ENCODE results near the gene CACNA2D2. TPM values are rescaled to one million over a fixed set of nuclear protein-coding genes. Genes with fewer than 3 reads are reported as not detected.

Gene CACNA2D2
- total RNA-seq, 1 experiment from 2014 or later, result 27.7 TPM

GRCh38 chr3:50353245-50354004 lies 150.0 kb downstream of the CACNA2D2 start:
- H3K14ac ChIP-seq (ENCODE audit: insufficient read depth, low read length), result no peak overlapping the region
- H2AFZ ChIP-seq (ENCODE audit: low read length), result no peak overlapping the region
- no peak overlapping the region for H3K18ac ChIP-seq (ENCODE audit: insufficient read length, low read depth, low read length)
- H3K56ac ChIP-seq (ENCODE audit: insufficient read length, low read depth, low read length), result no peak overlapping the region
- no peaks in the 10 kb centered on the region for H3K27me3 Mint-ChIP-seq (ENCODE audit: low read depth)
- H3K9me3 ChIP-seq (ENCODE audit: control insufficient read depth, low read depth, low read length), result no peaks in the 10 kb centered on the region
- no peak overlapping the region for H3K27ac Mint-ChIP-seq
- H4K91ac ChIP-seq (ENCODE audit: insufficient read length, low read depth, low read length), result no peak overlapping the region
- H3K9me3 Mint-ChIP-seq, result no peaks in the 10 kb centered on the region
- H2BK12ac ChIP-seq (ENCODE audit: insufficient read length, low read depth, low read length), result no peak overlapping the region
- H2BK15ac ChIP-seq (ENCODE audit: low read depth, low read length), result no peak overlapping the region
- no peak overlapping the region for H3K23ac ChIP-seq (ENCODE audit: insufficient read length, low read depth, low read length)
- H3K4me2 ChIP-seq (ENCODE audit: insufficient read depth, insufficient read length, low read length), result no peak overlapping the region
- H4K5ac ChIP-seq (ENCODE audit: insufficient read length, low read depth, low read length), result no peak overlapping the region
- H3K23me2 ChIP-seq (ENCODE audit: insufficient read length, low read depth, low read length, poor library complexity, severe bottlenecking), result peaks cover 11% of the 10 kb centered on the region
- TF ChIP-seq CTCF (conservative IDR thresholded peaks at IDR 0.05), result no peak
- no CpG with 5 or more reads among the region's 12 CpGs for WGBS (ENCODE audit: extremely low coverage, insufficient read length, low lambda C conversion rate)
- no peak overlapping the region for H2BK20ac ChIP-seq (ENCODE audit: low read depth, low read length, poor library complexity, severe bottlenecking)
- no peak overlapping the region for H3K4ac ChIP-seq (ENCODE audit: low read depth, low read length)
- H4K8ac ChIP-seq (replicated peaks; ENCODE audit: insufficient read length, low read depth, low read length), result no peak overlapping the region
- peaks cover 34 to 35% of the 10 kb centered on the region in 2 experiments for H3K4me1 Mint-ChIP-seq
- no peak overlapping the region for H3K4me3 Mint-ChIP-seq
- no peak overlapping the region for H2BK5ac ChIP-seq (ENCODE audit: insufficient read length, low read length)
- peaks cover 4% of the 10 kb centered on the region for H3K79me1 ChIP-seq (ENCODE audit: insufficient read depth, low read depth, low read length, poor library complexity, severe bottlenecking)
- peaks cover 6% of the 10 kb centered on the region; the same call in 1 of the 2 replicates for H3K79me2 ChIP-seq (ENCODE audit: insufficient read depth, low read length)
- H3K36me3 Mint-ChIP-seq (ENCODE audit: insufficient read depth in 1 of 3, low read depth in 3 of 3), result peaks cover 19 to 31% (median 31%) of the 10 kb centered on the region in 3 experiments
- no peaks in the 10 kb centered on the region for H4K20me1 ChIP-seq (ENCODE audit: control insufficient read depth, insufficient read depth, insufficient read length)
- no peak overlapping the region for H3T11ph ChIP-seq (ENCODE audit: low read length)
- no peak overlapping the region for H3K27ac ChIP-seq (ENCODE audit: insufficient read length, low read depth, low read length)
- H3K4me1 ChIP-seq (ENCODE audit: insufficient read depth, low read length), result peaks cover 4% of the 10 kb centered on the region; the same call in 1 of the 2 replicates
- DNase-seq, result no peak
- H2AK5ac ChIP-seq (ENCODE audit: insufficient read length, low read length), result no peak overlapping the region
- H3K27me3 ChIP-seq (ENCODE audit: insufficient read depth, low read length), result no peaks in the 10 kb centered on the region
- no peak overlapping the region for H2BK120ac ChIP-seq (ENCODE audit: low read depth, low read length, poor library complexity, severe bottlenecking)
- H3K9ac ChIP-seq (ENCODE audit: extremely low read depth, insufficient read length, low read length), result no peak overlapping the region
